CD4-positive, CD25-positive, alpha-beta regulatory T cell (primary cell): ENCODE measurements around the gene KCNIP1. TPM values are rescaled to one million over a fixed set of nuclear protein-coding genes. Genes with fewer than 3 reads are reported as not detected.
"Not testable (repeated sequence)": the region's sequence is repeated elsewhere in the genome, so short reads cannot be mapped to it uniquely, and the experiment has no call there.

Experiments
- ATAC-seq, 2 donors: fragments of 150-1000 bp; cut with Tn5 transposase; one replicate each; pipeline ENCODE4 v1.10.0; 2021; ENCODE audit warnings: low read depth in 2 of 2, moderate number of reproducible peaks in 2 of 2, moderate library complexity in 1 of 2
- DNase-seq, 3 donors: peaks; one replicate each; pipeline versions ENCODE4 v3.0.0 to v3.0.0-alpha.2; 2012 to 2022; ENCODE audit warnings: mixed read lengths in 1 of 3
- H3K27ac ChIP-seq: one replicate; pipeline ENCODE4 v1.7.0; 2013; ENCODE audit warnings: mild to moderate bottlenecking, low read length; ENCODE audit not compliant: insufficient read depth, poor library complexity, severe bottlenecking
- H3K27me3 ChIP-seq: one replicate; pipeline ENCODE4 v1.7.0; 2013; ENCODE audit warnings: low read length; ENCODE audit not compliant: control insufficient read depth, insufficient read depth
- H3K36me3 ChIP-seq: one replicate; pipeline ENCODE4 v1.7.0; 2013; ENCODE audit warnings: mild to moderate bottlenecking, low read length, moderate library complexity; ENCODE audit not compliant: control insufficient read depth, insufficient read depth
- H3K4me1 ChIP-seq: 2 replicates; pipeline ENCODE4 v1.7.0; 2013; ENCODE audit warnings: mild to moderate bottlenecking, low read length; ENCODE audit not compliant: insufficient read depth, control insufficient read depth, poor library complexity, severe bottlenecking
- H3K4me3 ChIP-seq: one replicate; pipeline ENCODE4 v1.7.0; 2013; ENCODE audit warnings: low read depth, mild to moderate bottlenecking, low read length, moderate library complexity
- H3K9me3 ChIP-seq, 2 experiments: 1 replicate in 1 of 2; 2 replicates in 1 of 2; pipeline ENCODE4 v1.7.0; 2013; ENCODE audit warnings: low read length in 2 of 2, mild to moderate bottlenecking in 1 of 2, moderate library complexity in 1 of 2; ENCODE audit not compliant: control insufficient read depth in 2 of 2
- H3K27ac Mint-ChIP-seq, 3 donors: one replicate each; pipeline ENCODE4 v1.8.0; 2020 to 2022; ENCODE audit warnings: mild to moderate bottlenecking in 3 of 3, mixed read lengths in 3 of 3, moderate library complexity in 2 of 3
- H3K27me3 Mint-ChIP-seq: one replicate; pipeline ENCODE4 v1.8.0; 2022; ENCODE audit warnings: mild to moderate bottlenecking, mixed read lengths
- H3K36me3 Mint-ChIP-seq: one replicate; pipeline ENCODE4 v1.8.0; 2020; ENCODE audit warnings: mixed read lengths
- H3K4me1 Mint-ChIP-seq, 4 donors: one replicate each; pipeline ENCODE4 v1.8.0; 2020 to 2022; ENCODE audit warnings: mixed read lengths in 4 of 4, mild to moderate bottlenecking in 1 of 4
- H3K4me3 Mint-ChIP-seq, 4 donors: one replicate each; pipeline ENCODE4 v1.8.0; 2020 to 2022; ENCODE audit warnings: mild to moderate bottlenecking in 4 of 4, mixed read lengths in 4 of 4, moderate library complexity in 3 of 4
- H3K9me3 Mint-ChIP-seq, 7 donors: one replicate each; pipeline ENCODE4 v1.8.0; 2020 to 2022; ENCODE audit warnings: mixed read lengths in 7 of 7, mild to moderate bottlenecking in 3 of 7, moderate library complexity in 2 of 7
- polyA plus RNA-seq, 4 donors: library from polyadenylated mRNA; unstranded; fragments of 300-500 nt; fragmentation: Illumina TruSeq; gene quantifications; one replicate each; pipeline ENCODE4 v1.2.3, GENCODE V29; 2021
- total RNA-seq: library from RNA; stranded (reverse); gene quantifications from one replicate; pipeline ENCODE4 v1.2.3, GENCODE V29; 2022

KCNIP1 gene
- total and polyA plus RNA-seq, 5 donors from 2014 or later, result not detected

- Mint-ChIP-seq H3K27me3 (peaks cover 23% of the 10 kb centered on the region), H3K36me3 (no peaks in the 10 kb centered on the region), H3K9me3 (peaks cover 0 to 12% (median 5%) of the 10 kb centered on the region in 7 donors), H3K4me3 (no peak overlapping the region), H3K4me1 (no peaks in the 10 kb centered on the region), H3K27ac (no peak overlapping the region)
- DNase-seq, result no peak
- Histone ChIP-seq H3K36me3 (no peaks in the 10 kb centered on the region), H3K27me3 (peaks cover 3% of the 10 kb centered on the region), H3K4me1 (no peaks in the 10 kb centered on the region), H3K4me3 (no peak overlapping the region), H3K27ac (no peak overlapping the region), H3K9me3 (peaks cover 5 to 11% of the 10 kb centered on the region in 2 experiments)
- ATAC-seq, result no peak
These were observed 37.4 kb downstream of the KCNIP1 start for GRCh38 chr5:170541146-170541769.

GRCh38 chr5:170542691-170543293 lies 39.0 kb downstream of the KCNIP1 start:
- no peaks in the 10 kb centered on the region for H3K36me3 ChIP-seq

GRCh38 chr5:170545313-170545712 lies 41.5 kb downstream of the KCNIP1 start:
- DNase-seq, result no peak
- Mint-ChIP-seq H3K27ac (no peak overlapping the region), H3K9me3 (peaks cover 1 to 12% (median 5%) of the 10 kb centered on the region in 7 donors), H3K4me1 (no peaks in the 10 kb centered on the region), H3K36me3 (no peaks in the 10 kb centered on the region), H3K4me3 (no peak overlapping the region), H3K27me3 (peaks cover 46% of the 10 kb centered on the region)
- H3K36me3 ChIP-seq, result no peaks in the 10 kb centered on the region
- ATAC-seq, result no peak
- no peak overlapping the region for H3K27ac ChIP-seq
- no peak overlapping the region for H3K4me3 ChIP-seq
- peaks cover 5 to 11% of the 10 kb centered on the region in 2 experiments for H3K9me3 ChIP-seq
- no peaks in the 10 kb centered on the region for H3K4me1 ChIP-seq
- H3K27me3 ChIP-seq, result peaks cover 3% of the 10 kb centered on the region

More at GRCh38 chr5:170542691-170543293, 39.0 kb downstream of the KCNIP1 start:
- no peak overlapping the region for H3K27ac ChIP-seq
- DNase-seq (no peak), ATAC-seq (no peak)
- H3K9me3 ChIP-seq, result peaks cover 5 to 11% of the 10 kb centered on the region in 2 experiments
- no peaks in the 10 kb centered on the region for H3K4me1 Mint-ChIP-seq
- H3K27ac Mint-ChIP-seq, result peak overlapping the region in 1 of 3 donors; percentile 27
- H3K4me3 Mint-ChIP-seq, result no peak overlapping the region
- peaks cover 1 to 12% (median 5%) of the 10 kb centered on the region in 7 donors for H3K9me3 Mint-ChIP-seq
- no peaks in the 10 kb centered on the region for H3K4me1 ChIP-seq
- no peaks in the 10 kb centered on the region for H3K36me3 Mint-ChIP-seq
- H3K27me3 Mint-ChIP-seq, result peaks cover 32% of the 10 kb centered on the region
- no peak overlapping the region for H3K4me3 ChIP-seq
- H3K27me3 ChIP-seq, result peaks cover 3% of the 10 kb centered on the region

- Histone ChIP-seq H3K27me3 (peaks cover 3% of the 10 kb centered on the region), H3K4me3 (no peak overlapping the region), H3K27ac (no peak overlapping the region), H3K9me3 (peaks cover 5 to 11% of the 10 kb centered on the region in 2 experiments), H3K36me3 (no peaks in the 10 kb centered on the region), H3K4me1 (no peaks in the 10 kb centered on the region)
- Mint-ChIP-seq H3K4me1 (no peaks in the 10 kb centered on the region), H3K9me3 (peaks cover 1 to 12% (median 5%) of the 10 kb centered on the region in 7 donors), H3K4me3 (no peak overlapping the region), H3K27me3 (peaks cover 46% of the 10 kb centered on the region), H3K36me3 (no peaks in the 10 kb centered on the region), H3K27ac (no peak overlapping the region)
- no peak for ATAC-seq
- DNase-seq, result no peak
These were observed 42.0 kb downstream of the KCNIP1 start for GRCh38 chr5:170545811-170546210.

GRCh38 chr5:170546282-170546681 lies 42.5 kb downstream of the KCNIP1 start:
- Mint-ChIP-seq H3K27ac (no peak overlapping the region), H3K9me3 (peaks cover 1 to 12% (median 5%) of the 10 kb centered on the region in 7 donors), H3K27me3 (peaks cover 46% of the 10 kb centered on the region), H3K4me1 (no peaks in the 10 kb centered on the region), H3K36me3 (no peaks in the 10 kb centered on the region), H3K4me3 (no peak overlapping the region)
- peaks cover 5 to 11% of the 10 kb centered on the region in 2 experiments for H3K9me3 ChIP-seq
- ATAC-seq (no peak), DNase-seq (no peak)
- H3K36me3 ChIP-seq, result no peaks in the 10 kb centered on the region
- no peak overlapping the region for H3K4me3 ChIP-seq
- H3K27ac ChIP-seq, result no peak overlapping the region
- no peaks in the 10 kb centered on the region for H3K4me1 ChIP-seq
- H3K27me3 ChIP-seq, result peaks cover 3% of the 10 kb centered on the region

- not testable (repeated sequence) for H3K4me3 Mint-ChIP-seq, H3K27me3 ChIP-seq, H3K36me3 ChIP-seq, H3K4me3 ChIP-seq, H3K27ac Mint-ChIP-seq, H3K27ac ChIP-seq, H3K4me1 Mint-ChIP-seq, H3K36me3 Mint-ChIP-seq, ATAC-seq, H3K9me3 Mint-ChIP-seq, DNase-seq, H3K9me3 ChIP-seq, H3K4me1 ChIP-seq
- H3K27me3 Mint-ChIP-seq, result peaks cover 32% of the 10 kb centered on the region
These were observed 46.6 kb downstream of the KCNIP1 start for GRCh38 chr5:170550382-170550781.

GRCh38 chr5:170551076-170551475 lies 47.3 kb downstream of the KCNIP1 start:
- Mint-ChIP-seq H3K4me3 (no peak overlapping the region), H3K4me1 (no peaks in the 10 kb centered on the region)
- H3K27me3 ChIP-seq, result no peaks in the 10 kb centered on the region

GRCh38 chr5:170551622-170552021 lies 47.8 kb downstream of the KCNIP1 start:
- Mint-ChIP-seq H3K9me3 (peaks cover 0 to 1% (median 0%) of the 10 kb centered on the region in 7 donors), H3K4me1 (no peaks in the 10 kb centered on the region), H3K27me3 (peaks cover 27% of the 10 kb centered on the region), H3K27ac (no peak overlapping the region), H3K36me3 (no peaks in the 10 kb centered on the region), H3K4me3 (no peak overlapping the region)
- Histone ChIP-seq H3K27me3 (no peaks in the 10 kb centered on the region), H3K36me3 (no peaks in the 10 kb centered on the region), H3K27ac (no peak overlapping the region), H3K4me3 (no peak overlapping the region), H3K4me1 (no peaks in the 10 kb centered on the region), H3K9me3 (no peaks in the 10 kb centered on the region)
- DNase-seq (no peak), ATAC-seq (no peak)

More at GRCh38 chr5:170551076-170551475, 47.3 kb downstream of the KCNIP1 start:
- ATAC-seq (no peak), DNase-seq (no peak)
- H3K36me3 ChIP-seq, result no peaks in the 10 kb centered on the region
- no peaks in the 10 kb centered on the region for H3K4me1 ChIP-seq
- peaks cover 0 to 1% of the 10 kb centered on the region in 2 experiments for H3K9me3 ChIP-seq
- no peaks in the 10 kb centered on the region for H3K36me3 Mint-ChIP-seq
- peaks cover 27% of the 10 kb centered on the region for H3K27me3 Mint-ChIP-seq
- H3K4me3 ChIP-seq, result no peak overlapping the region
- H3K27ac Mint-ChIP-seq, result no peak overlapping the region
- H3K27ac ChIP-seq, result no peak overlapping the region
- peaks cover 0 to 1% (median 0%) of the 10 kb centered on the region in 7 donors for H3K9me3 Mint-ChIP-seq
